Trophoblast cell (in vitro differentiated cells and primary cell): ENCODE results near the gene ZNF316.

Experiments used
- DNase-seq, 2 donors: peaks; one replicate each; pipeline ENCODE4 v3.0.0-alpha.2; 2016
- H2AFZ ChIP-seq: 2 replicates; pipeline ENCODE4 v1.6.1; 2013; ENCODE audit warnings: low read length, moderate library complexity, mild to moderate bottlenecking; ENCODE audit not compliant: insufficient read depth, poor library complexity
- H2AK5ac ChIP-seq: 2 replicates; pipeline ENCODE4 v1.6.1; 2013; ENCODE audit warnings: mild to moderate bottlenecking, low read length
- H2BK120ac ChIP-seq: 2 replicates; pipeline ENCODE4 v1.6.1; 2013; ENCODE audit warnings: low read length, mild to moderate bottlenecking, moderate library complexity; ENCODE audit not compliant: insufficient read depth, poor library complexity
- H2BK12ac ChIP-seq: 2 replicates; pipeline ENCODE4 v1.6.1; 2013; ENCODE audit warnings: mild to moderate bottlenecking, low read length, moderate library complexity
- H2BK5ac ChIP-seq: 2 replicates; pipeline ENCODE4 v1.6.1; 2013; ENCODE audit warnings: low read length, low read depth, moderate library complexity, mild to moderate bottlenecking; ENCODE audit not compliant: poor library complexity
- H3K14ac ChIP-seq: 2 replicates; pipeline ENCODE4 v1.6.1; 2013; ENCODE audit warnings: mild to moderate bottlenecking, low read length
- H3K18ac ChIP-seq: 2 replicates; pipeline ENCODE4 v1.6.1; 2013; ENCODE audit warnings: mild to moderate bottlenecking, low read length
- H3K23ac ChIP-seq: 2 replicates; pipeline ENCODE4 v1.6.1; 2013; ENCODE audit warnings: low read length
- H3K27ac ChIP-seq: 2 replicates; pipeline ENCODE4 v1.5.1; 2013; ENCODE audit warnings: low read depth, mild to moderate bottlenecking, inconsistent platforms, low read length, moderate library complexity
- H3K27me3 ChIP-seq: 2 replicates; pipeline ENCODE4 v1.6.1; 2013; ENCODE audit warnings: inconsistent platforms, mild to moderate bottlenecking, low read length, moderate library complexity; ENCODE audit not compliant: insufficient read depth
- H3K36me3 ChIP-seq, 2 experiments: 1 replicate in 1 of 2; 2 replicates in 1 of 2; pipeline ENCODE4 v1.6.1; 2013; ENCODE audit warnings: low read length in 2 of 2, mild to moderate bottlenecking in 2 of 2, moderate library complexity in 1 of 2; ENCODE audit not compliant: insufficient read depth in 2 of 2, control insufficient read depth in 1 of 2
- H3K4ac ChIP-seq: 2 replicates; pipeline ENCODE4 v1.6.1; 2013; ENCODE audit warnings: low read depth, mild to moderate bottlenecking, low read length, moderate library complexity
- H3K4me1 ChIP-seq, 2 experiments: 1 replicate in 1 of 2; 2 replicates in 1 of 2; pipeline ENCODE4 v1.6.1; 2013; ENCODE audit warnings: low read length in 2 of 2, mild to moderate bottlenecking in 2 of 2, moderate library complexity in 1 of 2; ENCODE audit not compliant: insufficient read depth in 2 of 2, control insufficient read depth in 1 of 2
- H3K4me2 ChIP-seq: 2 replicates; pipeline ENCODE4 v1.6.1; 2013; ENCODE audit warnings: inconsistent platforms, mild to moderate bottlenecking, low read length, moderate library complexity
- H3K4me3 ChIP-seq: 2 replicates; pipeline ENCODE4 v1.5.1; 2013; ENCODE audit warnings: mild to moderate bottlenecking, low read depth, low read length, inconsistent platforms
- H3K79me1 ChIP-seq: one replicate; pipeline ENCODE4 v1.6.1; 2013; ENCODE audit warnings: low read length
- H3K79me2 ChIP-seq: 2 replicates; pipeline ENCODE4 v1.6.1; 2013; ENCODE audit warnings: low read length, mild to moderate bottlenecking; ENCODE audit not compliant: control insufficient read depth, insufficient read depth, poor library complexity
- H3K9ac ChIP-seq: 2 replicates; pipeline ENCODE4 v1.6.1; 2013; ENCODE audit warnings: mild to moderate bottlenecking, low read length
- H3K9me3 ChIP-seq: 2 replicates; pipeline ENCODE4 v1.6.1; 2013; ENCODE audit warnings: low read depth, mild to moderate bottlenecking, control low read depth, inconsistent platforms, low read length; ENCODE audit not compliant: insufficient read depth
- H4K12ac ChIP-seq: 2 replicates; pipeline ENCODE4 v1.6.1; 2013; ENCODE audit warnings: low read depth, mild to moderate bottlenecking, low read length, moderate library complexity
- H4K8ac ChIP-seq: 2 replicates; pipeline ENCODE4 v1.6.1; 2013; ENCODE audit warnings: low read depth, mild to moderate bottlenecking, low read length, moderate library complexity
- H4K91ac ChIP-seq: one replicate; pipeline ENCODE4 v1.6.1; 2013; ENCODE audit warnings: low read depth, mild to moderate bottlenecking, low read length, moderate library complexity
- WGBS: extraction: QIAGEN DNeasy Blood & Tissue Kit; methylation state at CpG from one replicate; pipeline ENCODE4 v1.1.7; 2013; ENCODE audit warnings: missing lambda C conversion rate; ENCODE audit not compliant: insufficient read length, insufficient coverage; ENCODE audit errors: extremely low coverage; 5-methylcytosine and 5-hydroxymethylcytosine counted together

Gene ZNF316

DNA sequence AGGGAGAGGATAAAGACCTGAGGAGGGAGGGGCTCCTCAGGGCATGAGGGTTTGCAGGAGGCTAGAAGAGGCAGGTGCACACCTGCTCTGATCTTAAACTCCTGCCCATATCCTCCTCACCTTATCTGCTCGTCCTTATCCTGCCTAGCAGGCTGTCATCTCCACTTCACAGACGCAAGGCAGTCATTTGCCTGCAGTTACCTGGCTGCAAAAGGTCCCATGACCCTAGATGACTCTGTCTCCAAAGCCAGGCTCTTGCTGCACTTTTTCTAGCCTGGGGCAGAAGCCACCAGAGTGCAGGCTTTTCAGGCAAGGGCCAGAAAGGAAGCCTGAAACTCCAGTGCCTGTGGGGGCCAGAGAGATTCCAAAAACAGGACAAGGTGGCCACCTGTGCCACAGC, 23.4 kb upstream of the ZNF316 start:
- Histone ChIP-seq H2BK5ac (no peak overlapping the region), H3K79me2 (no peaks in the 10 kb centered on the region), H2AK5ac (no peak overlapping the region), H3K18ac (no peak overlapping the region), H4K12ac (no peak overlapping the region), H3K4me3 (no peak overlapping the region), H3K9ac (no peak overlapping the region), H3K79me1 (peaks cover 2% of the 10 kb centered on the region), H4K8ac (no peak overlapping the region), H2BK12ac (no peak overlapping the region), H3K9me3 (no peaks in the 10 kb centered on the region), H3K14ac (no peak overlapping the region), H3K4ac (no peak overlapping the region), H2AFZ (no peak overlapping the region), H3K27ac (no peak overlapping the region), H4K91ac (no peak overlapping the region), H3K36me3 (peaks cover 2% of the 10 kb centered on the region in 2 experiments), H3K23ac (no peak overlapping the region), H3K4me2 (no peak overlapping the region), H3K4me1 (peaks cover 13 to 14% of the 10 kb centered on the region in 2 experiments), H3K27me3 (peaks cover 5% of the 10 kb centered on the region), H2BK120ac (no peak overlapping the region)
- peak; percentile 96 to 98 for DNase-seq
- no CpG with 5 or more reads among the region's 2 CpGs for WGBS

DNA sequence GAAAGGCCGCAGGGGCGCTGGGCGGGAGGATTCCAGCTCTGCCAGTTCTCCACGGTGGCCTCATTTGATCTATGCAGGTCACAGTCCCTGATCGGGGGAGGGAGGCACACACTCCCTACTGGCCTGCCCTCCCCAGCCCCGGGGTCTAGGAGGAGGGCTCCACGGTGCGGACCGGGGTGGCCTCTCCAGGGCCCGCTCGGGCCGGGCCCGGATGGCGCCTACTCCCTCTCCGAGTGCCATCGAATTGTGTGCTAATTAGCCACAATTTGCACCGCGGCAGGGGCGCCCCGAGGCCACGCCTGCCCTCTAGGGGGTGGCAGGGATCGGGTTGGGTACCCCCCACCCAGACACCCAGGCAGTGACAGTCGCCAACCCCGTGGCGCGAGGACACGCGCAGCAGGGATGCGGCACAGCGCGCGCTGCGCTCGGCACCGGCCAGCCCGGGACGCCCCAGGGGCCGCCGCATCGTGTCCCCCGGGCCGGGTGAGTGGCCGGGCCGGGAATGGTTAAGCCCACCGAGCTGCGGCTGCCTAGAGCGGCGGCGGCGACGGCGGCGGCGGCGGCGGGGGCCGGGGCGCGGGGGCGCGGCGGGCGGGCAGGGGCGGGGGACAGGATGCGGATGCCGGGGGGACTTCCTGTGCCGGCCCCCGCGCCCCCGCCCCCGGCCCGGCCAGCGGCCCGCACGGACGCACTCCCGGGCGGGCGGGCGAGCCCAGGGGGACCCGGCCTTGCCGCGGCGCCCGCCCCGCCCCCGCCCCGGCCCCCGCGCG, 22.0 kb upstream of the ZNF316 start, which contains the start of gene ZNF853:
ZNF853 (plus strand) TSS at position 658 of the 770 bp plus-strand sequence. CDS start 565 bp downstream, outside the sequence.
- no peaks in the 10 kb centered on the region for H3K9me3 ChIP-seq
- H3K4me3 ChIP-seq, result peak within 1 kb of the TSS; percentile 72
- peak within 1 kb of the TSS; percentile 27 for H3K4ac ChIP-seq
- no peak within 1 kb of the TSS for H3K27ac ChIP-seq
- H3K23ac ChIP-seq, result no peak within 1 kb of the TSS
- H2BK5ac ChIP-seq, result no peak within 1 kb of the TSS
- H3K27me3 ChIP-seq, result peaks cover 5% of the 10 kb centered on the region
- peak within 1 kb of the TSS; percentile 79 for H3K14ac ChIP-seq
- no CpG with 5 or more reads among the region's 91 CpGs for WGBS
- H2BK12ac ChIP-seq, result peak within 1 kb of the TSS; percentile 29
- H3K18ac ChIP-seq, result peak within 1 kb of the TSS; percentile 55
- DNase-seq, result no peak
- peak within 1 kb of the TSS; percentile 56 for H2BK120ac ChIP-seq
- H3K4me1 ChIP-seq, result peaks cover 13 to 14% of the 10 kb centered on the region in 2 experiments
- no peaks in the 10 kb centered on the region for H3K36me3 ChIP-seq
- H2AFZ ChIP-seq, result peak within 1 kb of the TSS; percentile 89
- peak within 1 kb of the TSS; percentile 78 for H4K12ac ChIP-seq
- H4K8ac ChIP-seq, result peak within 1 kb of the TSS; percentile 89
- peak within 1 kb of the TSS; percentile 79 for H4K91ac ChIP-seq
- H3K9ac ChIP-seq, result peak within 1 kb of the TSS; percentile 14
- H3K4me2 ChIP-seq, result peak within 1 kb of the TSS; percentile 95
- H3K79me2 ChIP-seq, result no peaks in the 10 kb centered on the region
- H3K79me1 ChIP-seq, result peaks cover 2% of the 10 kb centered on the region
- no peak within 1 kb of the TSS for H2AK5ac ChIP-seq

DNA sequence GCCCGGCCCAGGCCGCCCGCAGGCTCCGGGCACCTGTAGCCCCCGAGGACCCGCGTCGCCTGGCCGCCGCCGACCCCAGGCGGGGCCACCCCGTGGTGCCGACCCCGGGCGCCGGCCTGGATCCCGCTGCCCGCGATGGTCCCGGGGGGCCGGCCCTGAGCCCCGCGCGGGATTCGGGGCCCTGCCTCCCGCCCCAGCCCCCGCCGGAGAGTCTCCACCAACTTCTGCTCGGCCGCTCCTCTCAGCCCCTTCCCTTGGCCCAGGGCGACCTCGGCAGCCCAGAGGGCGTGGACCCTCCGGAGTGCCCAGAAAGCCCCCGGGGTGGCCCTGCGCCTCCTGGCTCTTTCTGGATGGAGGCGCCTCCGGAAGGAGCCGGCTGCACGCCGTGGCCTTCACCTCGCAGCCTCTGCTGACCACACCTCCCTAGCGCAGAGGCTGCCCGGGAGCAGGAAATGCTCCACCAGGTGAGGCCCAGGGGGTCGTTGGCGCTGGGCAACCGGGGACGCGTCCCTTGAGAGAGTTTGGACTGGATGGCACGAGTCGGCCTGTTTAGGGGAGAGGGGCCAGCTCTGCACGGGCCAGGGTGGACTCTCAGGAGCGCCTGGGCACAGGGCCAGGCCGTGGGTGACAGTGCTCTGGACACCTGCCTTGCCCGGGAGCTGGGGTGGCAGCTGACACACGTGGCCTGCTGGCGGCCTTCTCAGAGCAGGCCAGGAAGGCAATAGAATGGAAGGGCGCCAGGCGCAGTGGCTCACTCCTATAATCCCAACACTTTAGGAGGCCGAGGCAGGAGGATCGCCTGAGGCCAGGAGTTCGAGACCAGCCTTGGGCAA, 21.2 kb upstream of the ZNF316 start:
- Histone ChIP-seq H2BK120ac (no peak overlapping the region), H3K4me1 (peaks cover 13 to 14% of the 10 kb centered on the region in 2 experiments), H3K9ac (peak overlapping the region; percentile 14), H3K23ac (no peak overlapping the region), H2BK5ac (no peak overlapping the region), H3K4me3 (peak overlapping the region; percentile 72), H4K8ac (peak overlapping the region; percentile 66), H3K9me3 (no peaks in the 10 kb centered on the region), H3K18ac (no peak overlapping the region), H3K79me2 (no peaks in the 10 kb centered on the region), H3K27me3 (peaks cover 5% of the 10 kb centered on the region), H2AK5ac (no peak overlapping the region), H2AFZ (peak overlapping the region; percentile 26), H3K14ac (peak overlapping the region; percentile 35), H3K36me3 (peaks cover 0 to under 1% of the 10 kb centered on the region in 2 experiments), H3K4me2 (peak overlapping the region; percentile 95), H2BK12ac (no peak overlapping the region), H4K12ac (peak overlapping the region; percentile 78), H4K91ac (peak overlapping the region; percentile 65), H3K27ac (no peak overlapping the region), H3K4ac (peak overlapping the region; percentile 21), H3K79me1 (peaks cover 2% of the 10 kb centered on the region)
- no peak for DNase-seq
- WGBS, result no CpG with 5 or more reads among the region's 63 CpGs

DNA sequence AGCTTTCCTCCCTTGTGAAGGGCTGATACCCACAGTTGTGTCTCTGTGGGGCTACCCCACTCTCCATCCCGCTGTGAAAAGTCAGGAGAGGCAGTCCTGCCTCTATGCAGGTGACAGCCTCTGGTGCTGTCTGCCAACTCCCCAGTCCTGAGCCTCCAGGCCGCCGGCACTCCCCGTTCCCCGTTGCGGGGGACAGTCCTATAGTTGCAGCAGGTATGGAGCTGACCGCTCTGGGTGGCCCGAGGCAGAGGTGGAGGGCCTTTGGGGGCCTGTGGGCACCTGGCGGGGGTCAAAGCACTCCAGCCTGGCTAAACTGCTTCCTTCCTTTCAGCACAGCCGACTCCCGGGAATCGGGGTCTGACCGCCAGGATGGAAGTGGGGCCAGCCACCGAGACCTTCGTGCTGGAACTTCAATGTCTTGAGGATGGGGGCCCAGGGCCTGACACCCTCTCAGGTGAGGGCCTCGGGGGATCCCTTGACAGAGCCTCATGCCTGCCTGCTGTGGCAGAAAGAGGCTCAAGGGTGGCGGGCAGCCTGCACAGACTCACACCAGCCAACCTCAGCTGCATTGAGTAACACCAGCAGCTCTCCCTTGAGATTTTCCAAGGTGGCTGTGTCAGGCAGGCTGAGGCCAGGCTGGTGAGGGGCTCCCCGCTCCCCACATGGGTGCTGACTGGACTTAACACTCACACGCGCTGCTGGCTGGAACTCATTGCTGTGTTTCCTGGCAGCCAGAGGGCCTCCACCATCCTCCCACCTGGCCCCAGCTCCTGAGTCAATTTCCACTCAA, 20.1 kb upstream of the ZNF316 start:
- WGBS, result no CpG with 5 or more reads among the region's 20 CpGs
- Histone ChIP-seq H3K4me2 (no peak overlapping the region), H3K36me3 (peaks cover 7 to 11% of the 10 kb centered on the region in 2 experiments), H4K12ac (no peak overlapping the region), H4K91ac (no peak overlapping the region), H3K9me3 (no peaks in the 10 kb centered on the region), H3K18ac (no peak overlapping the region), H2BK12ac (no peak overlapping the region), H2AK5ac (no peak overlapping the region), H3K27me3 (peaks cover 5% of the 10 kb centered on the region), H3K9ac (no peak overlapping the region), H3K14ac (no peak overlapping the region), H3K23ac (no peak overlapping the region), H2BK5ac (no peak overlapping the region), H3K4me1 (peaks cover 13 to 14% of the 10 kb centered on the region in 2 experiments), H4K8ac (no peak overlapping the region), H3K79me2 (no peaks in the 10 kb centered on the region), H3K79me1 (peaks cover 2% of the 10 kb centered on the region), H3K4ac (no peak overlapping the region), H2AFZ (no peak overlapping the region), H3K27ac (no peak overlapping the region), H2BK120ac (no peak overlapping the region), H3K4me3 (no peak overlapping the region)
- DNase-seq, result no peak
